Measurements from ENCODE around the gene FARS2.

The FARS2 gene

DNA sequence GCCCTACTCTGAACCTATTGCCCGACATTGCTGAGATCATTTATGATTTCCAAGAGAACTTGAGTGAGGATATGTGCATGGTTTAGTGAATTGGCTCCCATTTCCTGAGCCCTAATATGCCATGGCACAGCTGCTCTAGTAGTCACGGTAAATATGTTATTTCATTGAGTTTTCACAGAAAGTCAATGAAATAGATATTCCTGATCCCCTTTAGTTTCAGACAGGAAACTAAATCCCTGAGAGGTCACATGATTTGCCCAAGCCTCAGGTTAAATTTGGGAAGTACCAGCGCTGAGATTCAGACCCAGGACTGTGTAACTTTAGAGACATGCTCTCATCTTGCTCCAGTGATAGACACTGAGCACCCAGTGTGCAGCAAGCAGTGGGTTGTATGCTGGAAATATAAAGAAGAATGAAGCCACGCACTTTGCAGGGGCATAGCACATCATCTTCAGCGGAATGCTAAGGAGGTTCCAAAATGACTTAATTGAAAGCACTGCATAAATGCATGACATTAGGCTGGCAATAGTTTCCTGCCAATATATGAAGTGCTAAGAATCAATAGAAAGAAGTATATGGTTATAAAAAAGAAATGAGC lies 70.6 kb downstream of the FARS2 start:
- no peak for DNase-seq

DNA sequence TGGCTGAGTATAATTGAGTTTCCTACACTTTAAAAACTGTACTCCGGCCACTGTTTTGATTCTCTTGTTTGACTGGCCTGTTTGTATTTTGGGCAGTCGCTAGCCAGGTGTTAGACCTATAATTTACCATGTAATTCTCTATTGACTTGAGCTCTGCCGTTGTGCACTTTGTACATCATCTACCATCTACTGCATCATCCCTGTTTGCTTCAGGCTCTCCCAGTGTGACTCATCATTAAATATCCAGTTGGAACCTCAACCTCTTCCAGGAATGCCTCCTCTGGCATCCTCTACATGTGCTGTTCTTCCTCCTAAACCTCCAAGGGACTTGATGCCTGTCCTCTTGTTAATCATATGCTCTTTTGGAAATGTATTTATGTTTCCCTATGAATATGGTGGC lies 72.3 kb downstream of the FARS2 start:
- DNase-seq: peak; percentile 94

DNA sequence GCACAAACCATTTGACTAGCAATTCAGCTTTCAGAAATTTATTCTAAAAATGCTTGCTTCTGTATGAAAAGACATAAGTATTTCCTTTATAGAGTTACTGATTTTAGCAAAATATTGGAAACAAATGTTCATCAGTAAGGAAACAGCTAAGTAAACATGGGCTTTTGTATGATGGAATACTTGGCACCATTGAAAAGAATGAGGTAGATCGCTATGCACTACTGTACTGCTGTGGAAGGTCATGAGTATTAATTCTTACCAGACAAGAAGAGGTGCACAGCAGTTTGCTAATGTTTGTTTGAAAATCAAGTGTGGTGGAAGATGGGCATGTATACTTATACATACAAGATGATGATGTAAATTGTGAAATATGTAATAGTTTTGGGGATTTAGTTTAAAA lies 73.0 kb downstream of the FARS2 start:
- DNase-seq: peak; percentile 58

DNA sequence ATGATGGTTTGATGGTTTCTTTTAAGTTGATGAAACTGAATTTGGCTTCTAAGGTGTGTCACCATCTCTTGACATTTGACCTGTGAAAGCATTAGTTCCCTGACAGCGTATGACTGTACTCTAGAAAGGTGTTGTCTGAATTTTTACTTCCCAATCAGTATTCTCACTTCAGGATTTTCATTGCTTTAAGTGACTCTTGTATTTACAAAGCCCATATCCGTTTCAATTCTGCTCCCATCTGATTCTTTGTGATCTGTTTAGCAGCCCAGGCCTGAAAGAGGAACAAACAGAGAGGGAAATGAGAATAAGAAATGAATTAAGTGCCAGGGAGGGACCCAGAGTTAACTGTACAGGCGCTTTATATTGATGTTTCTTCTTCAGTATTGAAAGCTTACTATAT lies 73.7 kb downstream of the FARS2 start:
- DNase-seq: peak; percentile 35

DNA sequence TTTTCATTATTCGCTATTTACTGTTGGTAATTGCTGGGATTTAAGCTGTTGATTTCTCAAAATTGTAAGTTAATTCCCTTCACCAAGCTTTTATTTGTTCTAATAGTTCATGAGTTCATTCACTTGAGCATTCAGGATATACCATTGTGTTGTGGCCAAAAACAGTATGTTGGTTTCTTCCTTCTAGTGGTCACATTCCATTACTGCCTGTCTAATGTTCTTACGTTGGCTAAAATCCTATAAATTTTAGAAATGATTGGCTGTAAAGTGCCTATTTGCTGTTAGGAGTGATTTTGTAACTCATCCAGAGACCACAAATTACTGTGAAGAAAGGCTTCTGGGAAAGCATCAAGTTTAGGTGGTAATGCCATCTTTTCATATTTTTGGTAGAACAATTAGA lies 76.3 kb downstream of the FARS2 start:
- DNase-seq: no peak

DNA sequence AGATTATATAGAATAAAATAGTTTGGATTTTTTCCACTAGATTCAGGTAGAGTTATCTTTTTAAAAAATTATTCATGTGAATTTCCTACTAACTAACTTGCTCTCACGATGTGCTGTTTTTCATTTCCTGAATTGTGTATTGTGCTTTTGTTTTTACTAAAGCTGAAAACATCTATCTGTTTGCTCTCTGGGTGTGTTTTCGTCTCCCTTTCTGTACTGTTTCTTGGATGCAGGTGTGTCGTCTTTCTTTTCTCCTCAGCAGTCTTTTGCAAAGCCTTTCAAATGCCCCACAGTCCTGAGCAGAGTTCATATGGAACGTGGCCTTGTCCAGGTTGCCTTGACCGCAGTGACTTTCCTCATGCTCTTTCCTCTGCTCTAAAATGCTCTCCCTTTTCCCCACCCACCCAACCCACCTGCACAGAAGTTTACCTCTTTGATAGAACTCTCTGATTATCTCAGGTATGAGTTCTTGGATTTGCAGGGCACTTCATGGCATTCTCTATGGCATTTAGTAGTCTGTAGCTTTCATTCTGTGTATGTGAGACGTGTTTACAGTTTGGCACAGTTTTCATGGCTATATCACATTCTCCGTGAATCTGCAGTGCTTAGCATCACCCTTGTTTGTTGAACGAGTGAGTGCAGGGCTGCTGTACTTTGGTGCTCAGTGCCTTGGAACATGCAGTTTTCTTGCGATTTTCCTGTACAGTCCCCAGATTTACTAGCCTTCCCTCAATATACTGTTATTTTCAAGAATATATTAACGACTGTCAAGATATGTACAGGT lies 77.1 kb downstream of the FARS2 start:
- DNase-seq: peak; percentile 31

DNA sequence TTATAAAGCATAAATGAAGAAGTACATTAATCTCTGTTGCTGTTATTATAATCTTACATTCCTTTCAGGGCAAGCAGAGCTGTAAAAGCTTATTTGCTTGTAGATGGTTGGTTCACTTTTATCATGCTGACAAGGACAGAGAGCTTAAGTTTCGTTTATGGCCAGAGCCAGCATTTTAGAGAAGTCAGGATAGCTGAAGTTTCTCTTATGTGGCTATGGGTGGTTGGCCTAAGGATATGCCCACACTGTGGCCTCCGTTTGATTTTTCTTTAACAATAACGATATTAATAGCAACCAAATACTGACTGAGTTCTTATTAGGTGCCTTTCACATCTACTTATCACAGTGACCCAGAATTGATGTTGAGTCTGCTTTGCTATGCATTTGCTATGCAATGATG lies 78.5 kb downstream of the FARS2 start:
- DNase-seq: no peak

DNA sequence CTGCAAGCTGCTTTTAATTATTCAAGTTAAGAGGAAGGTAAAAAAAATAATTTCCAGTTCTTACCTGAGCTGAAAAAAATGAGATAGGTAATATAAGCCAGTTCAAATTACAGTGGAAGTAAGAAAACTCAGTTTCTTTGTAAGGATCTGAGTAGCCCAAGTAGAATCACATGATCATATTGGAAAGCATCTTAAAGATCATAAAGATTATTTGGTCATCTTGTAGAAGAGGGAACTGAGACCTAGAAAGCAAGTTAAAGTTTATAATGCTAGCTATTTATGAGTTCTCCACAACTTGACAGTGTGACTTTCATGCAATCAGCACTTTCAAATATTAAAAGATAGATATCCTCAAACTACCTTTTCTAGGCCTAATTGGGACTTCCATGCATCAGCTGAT lies 80.5 kb downstream of the FARS2 start:
- no peak for DNase-seq

DNA sequence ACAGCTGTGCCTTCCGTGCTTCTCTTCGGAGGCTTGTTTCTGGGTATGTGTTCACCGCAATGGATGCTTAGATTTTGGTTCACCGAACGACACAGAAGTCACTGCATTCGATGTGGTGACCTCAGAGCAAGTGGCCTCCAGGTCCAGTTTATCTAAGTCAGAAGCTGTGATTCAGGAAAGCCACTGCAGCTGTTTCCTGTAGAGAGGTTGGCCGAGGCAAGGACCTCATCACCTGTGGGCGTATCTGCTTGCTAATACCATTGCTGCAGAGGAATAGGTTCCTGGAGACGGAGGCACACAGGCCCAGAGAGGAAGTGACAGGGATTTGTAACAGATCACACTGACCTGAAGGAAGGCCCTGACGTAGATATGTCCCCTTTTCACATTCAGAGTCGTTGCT lies 82.7 kb downstream of the FARS2 start:
- DNase-seq: no peak

DNA sequence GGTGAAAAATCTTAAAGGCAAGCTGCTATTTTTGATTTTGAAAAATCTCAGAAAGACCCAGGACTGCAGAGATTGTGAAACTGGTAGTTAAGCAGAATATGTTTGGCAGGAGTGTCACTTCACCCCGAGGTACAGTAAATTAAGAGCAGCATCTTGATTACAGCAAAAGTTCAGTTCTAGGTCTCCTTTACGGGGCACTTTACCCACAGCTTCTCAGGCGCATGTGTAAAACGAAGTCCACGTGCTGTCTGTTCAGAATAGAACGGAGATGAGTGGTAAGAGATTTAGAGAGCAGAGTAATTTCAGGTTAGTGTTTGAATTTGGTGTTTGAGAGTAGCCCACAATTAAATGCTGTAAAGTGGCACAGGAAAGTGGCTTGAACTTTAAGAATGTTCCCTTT lies 84.0 kb downstream of the FARS2 start:
- no peak for DNase-seq

DNA sequence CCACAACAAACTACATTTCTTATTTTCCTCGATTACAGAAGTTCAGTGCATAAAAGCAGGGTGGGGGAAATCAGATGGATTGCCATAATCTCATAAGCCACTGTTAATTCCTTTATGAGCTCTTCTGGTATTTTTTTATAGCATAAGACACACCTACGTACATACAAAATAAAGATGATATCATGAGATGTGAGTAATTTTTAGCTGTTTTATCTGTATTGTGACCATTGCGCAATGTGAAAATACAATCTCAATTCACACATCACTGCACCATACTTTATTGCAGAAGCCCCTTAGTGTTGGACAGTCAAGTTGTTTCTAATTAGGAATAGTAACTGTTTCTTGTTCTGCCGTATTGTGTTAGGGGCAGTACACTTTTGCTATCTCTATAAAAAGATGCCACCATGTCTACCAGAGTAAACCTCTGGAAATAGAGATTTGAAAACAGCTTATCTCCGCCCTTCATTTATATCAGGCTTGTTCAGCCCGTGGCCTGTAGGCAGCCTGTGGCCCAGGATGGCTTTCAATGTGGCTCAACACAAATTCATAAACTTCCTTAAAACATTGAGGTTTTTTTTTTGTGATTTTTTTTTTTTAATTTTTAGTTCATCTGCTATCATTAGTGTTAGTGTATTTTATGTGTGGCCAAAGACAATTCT lies 90.4 kb downstream of the FARS2 start:
- DNase-seq: no peak

DNA sequence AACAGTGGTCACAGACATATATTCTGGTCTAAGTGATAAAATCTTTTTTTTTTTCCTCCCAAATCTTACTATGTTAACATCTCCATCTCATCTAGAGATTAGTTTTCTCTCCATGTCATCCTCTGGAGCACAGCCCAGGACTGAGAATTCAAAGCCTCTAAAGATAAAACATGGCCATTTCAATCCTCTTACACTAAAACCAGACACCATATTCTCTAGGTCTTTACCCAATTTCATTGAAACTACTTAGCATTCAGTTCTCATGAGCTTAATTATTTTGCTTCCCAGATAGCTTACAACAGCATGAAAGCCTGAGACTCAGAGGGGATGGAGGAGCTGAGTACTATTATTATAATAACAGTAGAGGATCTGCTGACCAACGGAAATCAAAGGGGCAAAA lies 92.7 kb downstream of the FARS2 start:
- DNase-seq: no peak

DNA sequence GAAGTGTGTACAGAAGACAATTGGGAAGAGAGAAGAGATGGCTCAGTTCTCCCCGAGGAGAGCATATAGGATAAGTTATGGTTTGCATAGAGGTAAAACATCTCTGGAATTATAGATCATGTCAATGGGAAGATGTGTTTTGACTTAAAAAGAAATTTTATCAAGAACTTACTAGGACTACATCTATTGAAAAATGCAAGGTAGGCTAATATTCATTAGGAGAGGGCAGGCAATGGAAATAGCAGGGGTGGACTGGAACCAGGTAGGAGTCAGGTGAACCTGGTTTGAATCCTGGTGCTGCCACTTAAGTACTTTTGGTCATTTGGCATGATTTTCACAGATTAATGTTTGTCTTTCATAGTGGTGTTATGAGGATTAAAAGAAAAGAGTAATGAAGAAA lies 96.2 kb downstream of the FARS2 start:
- no peak for DNase-seq

DNA sequence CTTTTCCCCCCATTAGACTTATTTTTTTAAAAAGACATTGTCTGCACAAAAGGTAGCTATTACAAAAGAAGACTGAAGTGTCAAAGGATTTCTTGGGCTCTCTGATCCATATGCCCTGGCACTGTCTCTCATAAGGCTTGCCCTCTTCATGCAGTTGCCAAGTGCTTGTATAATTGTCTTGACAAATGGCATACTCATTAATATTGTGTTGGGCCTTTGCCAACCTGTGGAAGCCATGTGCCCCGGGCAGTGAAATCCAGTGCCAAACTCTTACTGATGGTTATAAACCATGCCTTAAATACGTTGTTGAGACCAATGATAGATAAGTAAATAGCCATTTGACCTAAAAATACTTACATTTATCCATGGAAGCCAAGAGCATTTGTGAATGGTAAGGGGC lies 98.1 kb downstream of the FARS2 start:
- peak; percentile 97 for DNase-seq

DNA sequence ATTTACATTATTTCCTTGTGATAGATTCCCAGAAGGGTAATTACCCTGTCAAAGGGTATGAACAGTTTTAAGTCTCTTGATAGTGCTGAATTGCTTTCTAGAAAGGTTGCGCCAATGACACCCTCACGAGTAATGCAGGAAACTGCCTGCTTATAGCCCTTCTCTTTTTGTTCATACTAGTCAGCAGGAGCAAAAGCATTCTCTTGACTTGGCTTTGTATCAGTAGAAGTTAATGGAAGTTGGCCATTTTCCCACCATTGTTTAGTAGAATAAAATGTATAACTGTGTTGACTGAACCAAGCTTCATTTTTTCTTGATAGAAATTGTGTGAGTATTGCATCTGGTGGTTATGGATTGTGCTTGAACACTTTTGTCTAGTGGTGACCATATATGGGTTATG lies 100.1 kb downstream of the FARS2 start:
- DNase-seq: peak; percentile 51

DNA sequence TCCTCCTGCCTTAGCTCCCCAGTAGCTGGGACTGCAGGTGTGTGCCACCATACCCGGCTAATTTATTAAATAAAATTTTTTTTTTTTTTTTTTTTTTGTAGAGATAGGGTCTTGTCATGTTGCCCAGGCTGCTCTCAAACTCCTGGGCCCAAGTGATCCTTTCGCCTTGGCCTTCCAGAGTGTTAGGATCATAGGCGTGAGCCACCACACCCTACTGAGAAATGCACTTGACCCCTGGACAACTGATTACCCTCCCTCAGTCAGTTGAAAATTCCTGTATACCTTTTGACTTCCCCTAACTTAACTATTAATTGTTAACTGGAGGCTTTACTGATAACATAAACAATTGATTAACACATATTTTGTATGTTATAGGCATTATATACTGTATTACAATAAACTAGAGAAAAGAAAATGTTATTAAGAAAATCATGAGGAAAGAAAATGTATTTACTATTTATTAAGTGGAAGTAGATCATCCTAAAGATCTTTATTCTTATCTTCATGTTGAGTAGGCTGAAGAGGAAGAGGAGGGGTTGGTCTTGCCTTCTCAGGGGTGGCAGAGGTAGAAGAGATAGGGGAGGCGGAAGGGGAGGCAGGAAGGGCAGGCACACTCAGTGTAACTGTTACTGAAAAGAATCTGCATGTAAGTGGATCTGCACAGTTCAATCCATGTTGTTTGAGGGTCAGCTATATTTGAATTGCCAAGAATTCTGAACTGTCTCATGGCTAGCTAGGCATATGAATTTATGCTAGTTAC lies 104.3 kb downstream of the FARS2 start:
- DNase-seq: no peak

DNA sequence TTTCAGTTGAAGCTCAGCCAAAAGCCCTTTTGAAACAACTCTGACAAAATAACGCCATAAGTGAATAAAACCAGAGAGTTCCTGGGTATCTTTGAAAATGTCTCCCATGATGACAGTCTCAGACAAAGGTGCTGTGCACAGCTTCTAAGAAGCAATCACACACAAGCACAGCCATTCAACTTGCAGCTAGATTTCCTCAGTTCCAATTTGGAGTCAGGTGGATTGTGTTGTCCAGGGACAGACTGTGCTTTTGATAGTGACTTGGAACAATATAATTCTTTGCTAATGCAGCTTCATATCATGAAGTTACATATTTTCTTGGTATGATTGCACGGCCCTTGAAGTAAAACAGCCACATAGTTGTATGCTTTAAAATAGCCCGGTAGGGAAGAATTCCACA lies 105.6 kb downstream of the FARS2 start:
- peak; percentile 28 for DNase-seq

DNA sequence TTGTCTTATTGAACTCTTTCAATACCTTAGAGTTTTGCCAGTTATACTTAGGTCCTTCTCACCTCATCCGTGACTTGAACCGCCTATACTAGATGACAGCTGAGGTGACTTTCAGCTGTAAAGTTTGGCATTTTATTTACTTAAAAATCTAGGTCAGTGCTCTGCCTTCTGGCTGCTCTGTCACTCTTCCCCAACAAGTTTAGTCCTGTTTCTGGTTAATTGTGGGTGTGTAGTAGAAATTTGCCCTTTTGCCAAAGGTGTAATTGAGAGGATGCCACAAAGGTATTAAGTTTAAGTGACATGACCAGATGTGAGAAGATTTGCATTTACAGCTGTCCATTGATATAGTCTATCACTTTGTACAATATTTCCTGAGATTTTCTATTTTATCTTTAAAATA lies 106.2 kb downstream of the FARS2 start:
- DNase-seq: peak; percentile 57

DNA sequence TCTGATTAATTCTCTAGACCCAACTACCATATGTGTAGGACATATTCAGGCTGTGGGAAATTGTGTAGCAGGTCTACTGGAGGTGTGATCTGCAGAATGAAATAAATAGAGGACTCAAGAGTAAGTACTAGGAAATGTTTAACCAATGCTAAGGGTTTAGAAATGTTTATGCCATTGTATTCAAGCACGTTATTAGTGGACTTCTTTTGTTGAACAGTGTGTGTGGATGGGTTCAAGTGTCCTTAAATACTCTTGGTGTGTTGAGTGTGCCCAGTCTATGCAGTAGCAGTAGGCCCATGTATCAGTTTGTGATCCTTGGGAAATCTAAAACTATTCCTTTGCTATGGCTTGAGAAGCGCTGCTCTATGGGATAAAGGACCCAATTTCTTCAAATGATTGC lies 112.1 kb downstream of the FARS2 start:
- no peak for DNase-seq

DNA sequence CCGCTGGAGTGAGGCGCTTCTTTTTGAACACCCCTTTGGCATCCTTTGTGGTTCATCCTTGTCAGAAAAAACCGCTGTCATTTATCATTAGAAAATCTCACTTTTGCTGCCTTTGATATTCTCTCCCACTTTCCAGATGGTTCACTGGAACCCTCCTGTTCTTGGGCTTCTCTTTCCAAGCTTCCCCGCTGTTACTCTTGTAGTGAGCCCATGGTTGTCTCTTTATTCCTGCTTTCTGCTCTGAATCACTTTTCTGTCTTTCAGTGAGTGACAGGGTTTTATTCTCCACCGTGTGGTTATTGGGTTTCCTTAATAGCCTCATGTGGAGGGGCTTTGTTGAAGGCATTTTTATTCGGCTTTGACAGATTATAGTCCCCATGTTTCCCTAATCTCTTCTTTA lies 117.0 kb downstream of the FARS2 start:
- DNase-seq: no peak

DNA sequence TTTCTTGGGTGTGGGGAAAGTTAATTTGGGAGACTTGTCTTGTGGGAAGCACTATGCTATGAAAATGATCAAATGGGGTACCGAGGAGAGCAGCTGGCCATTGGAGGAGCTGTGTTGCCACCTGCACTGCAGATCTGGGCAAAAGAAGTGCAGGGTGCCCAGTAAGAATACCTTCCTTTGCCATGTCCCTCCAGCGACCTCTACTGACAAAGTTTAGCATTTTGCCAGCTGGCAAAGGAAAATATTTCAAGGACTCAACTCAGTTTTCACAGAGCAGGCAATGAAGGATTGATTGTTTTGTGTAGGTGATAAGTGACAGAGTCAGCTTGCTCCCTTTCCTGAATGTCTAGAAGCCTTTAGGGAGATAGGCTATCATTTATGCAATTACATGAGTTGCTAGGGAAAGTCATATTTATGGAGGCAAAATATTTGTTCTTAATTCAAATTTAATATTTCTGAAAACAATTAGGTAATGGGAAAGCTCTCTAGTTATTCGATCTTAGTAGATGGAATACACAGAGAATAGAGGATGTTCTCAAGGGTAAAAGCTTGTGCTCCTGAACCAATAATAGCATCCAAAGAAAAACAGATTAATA lies 118.4 kb downstream of the FARS2 start:
- DNase-seq: peak; percentile 81

DNA sequence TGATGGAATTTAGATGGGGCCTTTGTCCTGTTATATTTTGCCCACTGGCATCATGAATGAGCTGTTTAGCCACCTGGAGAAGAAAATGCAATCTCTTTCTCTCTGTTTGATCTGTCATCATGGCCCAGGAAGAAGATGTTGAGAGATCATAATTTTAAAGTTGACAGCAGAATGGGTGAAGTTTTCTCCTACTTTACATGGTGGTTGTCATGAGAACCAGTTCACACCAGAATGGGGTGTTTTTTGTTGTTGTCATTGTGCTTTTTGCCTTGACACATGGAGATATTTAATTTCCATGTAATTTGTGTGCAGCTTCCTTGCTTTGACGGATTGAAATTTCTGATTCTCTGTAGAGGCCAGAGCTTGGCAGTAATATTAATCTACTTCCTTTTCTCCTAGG lies 122.5 kb downstream of the FARS2 start:
- no peak for DNase-seq

DNA sequence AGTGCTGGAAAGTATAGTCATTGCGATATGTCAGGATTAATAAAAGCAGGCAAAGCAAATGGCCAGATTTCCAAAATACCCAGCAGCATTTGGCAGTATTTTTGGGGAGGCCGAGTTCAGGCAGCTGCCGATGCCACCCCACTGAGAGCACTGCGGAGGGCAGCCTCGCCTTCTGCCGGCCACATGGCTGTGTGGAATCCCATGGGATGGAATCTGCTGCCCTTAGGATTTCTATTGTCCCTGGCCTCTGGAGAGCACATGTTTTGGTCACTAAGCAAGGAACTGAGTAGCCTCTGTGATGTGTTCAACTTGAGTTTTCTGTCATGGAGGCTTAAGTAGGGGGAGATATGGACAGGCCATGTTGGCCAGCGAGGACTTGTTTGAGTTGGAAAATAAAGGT lies 123.0 kb downstream of the FARS2 start:
- no peak for DNase-seq
